ENCODE results near the gene ASB9. TPM values are rescaled to one million over a fixed set of nuclear protein-coding genes. Genes with fewer than 3 reads are reported as not detected.

Gene ASB9
- total and polyA plus RNA-seq, 4 donors = 2.4 to 11.3 (median 2.9) TPM

- TF ChIP-seq, protein P1, sequence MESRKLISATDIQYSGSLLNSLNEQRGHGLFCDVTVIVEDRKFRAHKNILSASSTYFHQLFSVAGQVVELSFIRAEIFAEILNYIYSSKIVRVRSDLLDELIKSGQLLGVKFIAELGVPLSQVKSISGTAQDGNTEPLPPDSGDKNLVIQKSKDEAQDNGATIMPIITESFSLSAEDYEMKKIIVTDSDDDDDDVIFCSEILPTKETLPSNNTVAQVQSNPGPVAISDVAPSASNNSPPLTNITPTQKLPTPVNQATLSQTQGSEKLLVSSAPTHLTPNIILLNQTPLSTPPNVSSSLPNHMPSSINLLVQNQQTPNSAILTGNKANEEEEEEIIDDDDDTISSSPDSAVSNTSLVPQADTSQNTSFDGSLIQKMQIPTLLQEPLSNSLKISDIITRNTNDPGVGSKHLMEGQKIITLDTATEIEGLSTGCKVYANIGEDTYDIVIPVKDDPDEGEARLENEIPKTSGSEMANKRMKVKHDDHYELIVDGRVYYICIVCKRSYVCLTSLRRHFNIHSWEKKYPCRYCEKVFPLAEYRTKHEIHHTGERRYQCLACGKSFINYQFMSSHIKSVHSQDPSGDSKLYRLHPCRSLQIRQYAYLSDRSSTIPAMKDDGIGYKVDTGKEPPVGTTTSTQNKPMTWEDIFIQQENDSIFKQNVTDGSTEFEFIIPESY (IDR thresholded peaks at IDR 0.05) = no peak
- TF ChIP-seq GABPA (IDR thresholded peaks at IDR 0.05 in 1 of 2, conservative IDR thresholded peaks at IDR 0.05 in 1 of 2) = no peak
- no peak for TF ChIP-seq NR2F2 (IDR thresholded peaks at IDR 0.05)
Observed at GRCh38 chrX:15245896-15246295, 24.0 kb downstream of the ASB9 start (continued).

- Histone ChIP-seq H3K36me3 (ENCODE audit: control insufficient read depth in 4 of 4, insufficient read depth in 3 of 4, low read depth in 1 of 4, low read length in 3 of 4) (peaks cover 0 to 4% (median 0%) of the 10 kb centered on the region in 4 donors), H3K27ac (ENCODE audit: low read depth in 1 of 2, low read length in 2 of 2) (no peak overlapping the region), H3K4me1 (ENCODE audit: control insufficient read depth in 4 of 4, insufficient read depth in 4 of 4, low read length in 3 of 4) (no peaks in the 10 kb centered on the region), H3K9ac (ENCODE audit: low read depth in 1 of 2, low read length in 2 of 2) (no peak overlapping the region), H3K27me3 (ENCODE audit: control insufficient read depth in 4 of 4, insufficient read depth in 4 of 4, low read length in 3 of 4) (no peaks in the 10 kb centered on the region), H3K9me3 (ENCODE audit: control insufficient read depth in 4 of 4, low read length in 3 of 4) (no peaks in the 10 kb centered on the region), H3K4me3 (ENCODE audit: low read depth in 1 of 3, low read length in 3 of 3) (no peak overlapping the region)
- TF ChIP-seq FOXA1 (IDR thresholded peaks at IDR 0.05) = no peak
- TF ChIP-seq JUND (IDR thresholded peaks at IDR 0.05) = no peak
- TF ChIP-seq TAF1 (conservative IDR thresholded peaks at IDR 0.05) = no peak
- no peak for TF ChIP-seq FOXA2 (IDR thresholded peaks at IDR 0.05)
- TF ChIP-seq HNF4G (IDR thresholded peaks at IDR 0.05) = no peak
- TF ChIP-seq NR2F2 (IDR thresholded peaks at IDR 0.05) = no peak
- TF ChIP-seq YY1 (IDR thresholded peaks at IDR 0.05) = no peak
- no peak for TF ChIP-seq RAD21 (IDR thresholded peaks at IDR 0.05)
- TF ChIP-seq RXRA (IDR thresholded peaks at IDR 0.05) = no peak
- TF ChIP-seq, protein P2, sequence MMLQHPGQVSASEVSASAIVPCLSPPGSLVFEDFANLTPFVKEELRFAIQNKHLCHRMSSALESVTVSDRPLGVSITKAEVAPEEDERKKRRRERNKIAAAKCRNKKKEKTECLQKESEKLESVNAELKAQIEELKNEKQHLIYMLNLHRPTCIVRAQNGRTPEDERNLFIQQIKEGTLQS (IDR thresholded peaks at IDR 0.05) = no peak
- no peak for TF ChIP-seq GABPA (IDR thresholded peaks at IDR 0.05 in 1 of 2, conservative IDR thresholded peaks at IDR 0.05 in 1 of 2)
- WGBS = 89% methylated on average over 5 of the region's 5 CpGs
- no peak for DNase-seq (ENCODE audit: low spot score)
Observed at GRCh38 chrX:15244421-15244820, 25.5 kb downstream of the ASB9 start.

DNA sequence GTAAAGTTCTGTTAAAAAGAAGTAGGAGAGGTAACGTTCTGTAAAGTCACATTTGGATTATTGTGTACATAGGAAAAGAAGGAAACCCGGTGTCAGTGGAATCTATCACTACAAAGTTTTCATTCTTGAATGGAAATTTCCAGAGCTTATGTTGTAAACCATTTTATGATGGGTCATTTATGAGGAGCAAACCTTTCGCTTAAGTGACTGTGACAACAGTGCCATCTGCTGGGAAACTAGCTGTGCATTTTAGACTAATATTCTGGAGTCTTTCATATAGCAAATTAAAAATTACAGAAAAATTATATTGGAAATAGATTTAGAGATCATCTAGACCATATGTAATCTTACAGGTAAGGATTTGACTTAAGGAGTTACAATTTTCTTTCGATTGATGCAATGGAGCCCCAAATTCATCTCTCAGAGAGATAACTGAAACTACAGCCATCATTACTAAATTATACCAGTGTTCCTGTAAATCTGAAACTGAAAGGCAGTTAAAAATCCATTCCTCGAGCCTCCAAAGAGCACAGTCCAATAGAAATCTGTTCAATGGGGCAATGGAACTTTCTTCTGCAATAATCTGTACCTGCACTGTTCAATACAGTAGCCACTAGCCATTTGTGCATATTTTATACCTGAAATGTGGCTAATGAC is 26.9 kb downstream of the ASB9 start:
- DNase-seq (ENCODE audit: low spot score) = no peak
- no peak overlapping the region for H3K9ac ChIP-seq (ENCODE audit: low read depth in 1 of 2, low read length in 2 of 2)
- no peaks in the 10 kb centered on the region for H3K27me3 ChIP-seq (ENCODE audit: control insufficient read depth in 4 of 4, insufficient read depth in 4 of 4, low read length in 3 of 4)
- 37% methylated on average over 5 of the region's 5 CpGs for WGBS
- H3K9me3 ChIP-seq (ENCODE audit: control insufficient read depth in 4 of 4, low read length in 3 of 4) = no peaks in the 10 kb centered on the region
- no peaks in the 10 kb centered on the region for H3K4me1 ChIP-seq (ENCODE audit: control insufficient read depth in 4 of 4, insufficient read depth in 4 of 4, low read length in 3 of 4)
- H3K27ac ChIP-seq (ENCODE audit: low read depth in 1 of 2, low read length in 2 of 2) = no peak overlapping the region
- H3K4me3 ChIP-seq (ENCODE audit: low read depth in 1 of 3, low read length in 3 of 3) = no peak overlapping the region
- H3K36me3 ChIP-seq (ENCODE audit: control insufficient read depth in 4 of 4, insufficient read depth in 3 of 4, low read depth in 1 of 4, low read length in 3 of 4) = peaks cover 0 to 4% (median 0%) of the 10 kb centered on the region in 4 donors
- TF ChIP-seq YY1 (IDR thresholded peaks at IDR 0.05) (no peak), MAX (IDR thresholded peaks at IDR 0.05) (no peak), RAD21 (IDR thresholded peaks at IDR 0.05) (peak; percentile 75 to 82), NR2F2 (IDR thresholded peaks at IDR 0.05) (no peak)
- TF ChIP-seq, protein P3, sequence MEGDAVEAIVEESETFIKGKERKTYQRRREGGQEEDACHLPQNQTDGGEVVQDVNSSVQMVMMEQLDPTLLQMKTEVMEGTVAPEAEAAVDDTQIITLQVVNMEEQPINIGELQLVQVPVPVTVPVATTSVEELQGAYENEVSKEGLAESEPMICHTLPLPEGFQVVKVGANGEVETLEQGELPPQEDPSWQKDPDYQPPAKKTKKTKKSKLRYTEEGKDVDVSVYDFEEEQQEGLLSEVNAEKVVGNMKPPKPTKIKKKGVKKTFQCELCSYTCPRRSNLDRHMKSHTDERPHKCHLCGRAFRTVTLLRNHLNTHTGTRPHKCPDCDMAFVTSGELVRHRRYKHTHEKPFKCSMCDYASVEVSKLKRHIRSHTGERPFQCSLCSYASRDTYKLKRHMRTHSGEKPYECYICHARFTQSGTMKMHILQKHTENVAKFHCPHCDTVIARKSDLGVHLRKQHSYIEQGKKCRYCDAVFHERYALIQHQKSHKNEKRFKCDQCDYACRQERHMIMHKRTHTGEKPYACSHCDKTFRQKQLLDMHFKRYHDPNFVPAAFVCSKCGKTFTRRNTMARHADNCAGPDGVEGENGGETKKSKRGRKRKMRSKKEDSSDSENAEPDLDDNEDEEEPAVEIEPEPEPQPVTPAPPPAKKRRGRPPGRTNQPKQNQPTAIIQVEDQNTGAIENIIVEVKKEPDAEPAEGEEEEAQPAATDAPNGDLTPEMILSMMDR (IDR thresholded peaks at IDR 0.05; ENCODE audit: low read depth, low read length, missing input control) = peak; percentile 55
- TF ChIP-seq, protein P1 (IDR thresholded peaks at IDR 0.05) = no peak
